Measurements from ENCODE around the gene OTX2. TPM values are rescaled to one million over a fixed set of nuclear protein-coding genes. Genes with fewer than 3 reads are reported as not detected.

Gene OTX2
- total and polyA plus RNA-seq, 7 donors, result not detected

DNA sequence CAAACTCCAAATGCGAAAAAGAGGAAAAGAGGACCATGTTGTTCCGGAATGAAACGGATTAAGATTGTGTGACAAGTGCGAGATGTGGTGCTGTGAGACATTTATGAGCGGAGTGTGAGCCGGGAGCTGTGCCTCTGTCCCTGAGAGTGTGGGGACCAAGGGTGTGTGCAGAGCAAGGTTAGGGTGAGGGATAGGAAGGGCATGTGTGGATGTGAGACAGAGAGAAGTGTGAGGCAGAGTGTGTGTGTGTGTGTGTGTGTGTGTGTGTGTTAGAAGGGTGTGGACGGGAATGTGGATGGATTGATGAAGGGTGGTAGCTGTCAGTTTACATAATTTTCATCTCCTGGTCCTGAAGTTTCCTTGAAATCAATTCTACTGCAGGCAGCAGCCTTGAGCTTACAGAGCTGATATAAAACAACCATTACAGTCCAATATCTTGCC is 4.3 kb upstream of the OTX2 start:
- Histone ChIP-seq H3K9me3 (no peaks in the 10 kb centered on the region), H3K4me1 (peaks cover 0 to 2% (median 2%) of the 10 kb centered on the region in 4 donors), H3K36me3 (no peaks in the 10 kb centered on the region), H3K27me3 (peaks cover 45 to 100% (median 75%) of the 10 kb centered on the region in 3 donors), H3K27ac (no peak overlapping the region), H3K4me3 (no peak overlapping the region)
- WGBS, 2 donors, result 8 to 10% methylated on average over 7 of the region's 7 CpGs
- intact Hi-C loops (cut with DNase I), result no loop called here
- no peak for DNase-seq
- no peak for TF ChIP-seq POLR2A (IDR thresholded peaks at IDR 0.05)
- no peak for TF ChIP-seq POLR2AphosphoS5 (IDR thresholded peaks at IDR 0.05)
- TF ChIP-seq, protein P1, sequence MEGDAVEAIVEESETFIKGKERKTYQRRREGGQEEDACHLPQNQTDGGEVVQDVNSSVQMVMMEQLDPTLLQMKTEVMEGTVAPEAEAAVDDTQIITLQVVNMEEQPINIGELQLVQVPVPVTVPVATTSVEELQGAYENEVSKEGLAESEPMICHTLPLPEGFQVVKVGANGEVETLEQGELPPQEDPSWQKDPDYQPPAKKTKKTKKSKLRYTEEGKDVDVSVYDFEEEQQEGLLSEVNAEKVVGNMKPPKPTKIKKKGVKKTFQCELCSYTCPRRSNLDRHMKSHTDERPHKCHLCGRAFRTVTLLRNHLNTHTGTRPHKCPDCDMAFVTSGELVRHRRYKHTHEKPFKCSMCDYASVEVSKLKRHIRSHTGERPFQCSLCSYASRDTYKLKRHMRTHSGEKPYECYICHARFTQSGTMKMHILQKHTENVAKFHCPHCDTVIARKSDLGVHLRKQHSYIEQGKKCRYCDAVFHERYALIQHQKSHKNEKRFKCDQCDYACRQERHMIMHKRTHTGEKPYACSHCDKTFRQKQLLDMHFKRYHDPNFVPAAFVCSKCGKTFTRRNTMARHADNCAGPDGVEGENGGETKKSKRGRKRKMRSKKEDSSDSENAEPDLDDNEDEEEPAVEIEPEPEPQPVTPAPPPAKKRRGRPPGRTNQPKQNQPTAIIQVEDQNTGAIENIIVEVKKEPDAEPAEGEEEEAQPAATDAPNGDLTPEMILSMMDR (IDR thresholded peaks at IDR 0.05), result no peak
- no peak for TF ChIP-seq EP300 (IDR thresholded peaks at IDR 0.05)

DNA sequence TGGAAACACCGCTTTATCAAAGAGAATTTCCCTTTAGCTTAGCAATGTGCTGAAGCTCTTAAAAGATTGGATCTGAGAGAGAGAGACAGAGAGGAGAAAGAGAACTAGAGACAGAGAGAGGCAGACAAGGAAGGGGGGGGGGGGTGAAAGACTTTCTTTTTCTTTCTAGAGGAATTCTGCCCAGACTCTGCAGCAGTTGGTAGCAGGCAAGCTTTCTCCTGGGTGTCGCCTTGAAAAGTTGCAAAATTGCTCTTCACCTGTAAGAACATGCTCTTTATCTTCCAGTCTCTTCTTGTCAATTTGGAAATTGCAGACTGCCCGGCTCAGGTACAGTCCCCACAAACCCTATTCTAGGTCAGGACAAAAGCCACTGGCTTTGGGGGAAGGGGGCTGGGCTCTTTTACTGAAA is 2.9 kb upstream of the OTX2 start:
- DNase-seq, result no peak
- peaks cover 0 to 16% (median 16%) of the 10 kb centered on the region in 4 donors for H3K4me1 ChIP-seq
- H3K4me3 ChIP-seq, result no peak overlapping the region
- WGBS, 2 donors, result 4 to 11% methylated on average over 3 of the region's 3 CpGs
- TF ChIP-seq, protein P1 (IDR thresholded peaks at IDR 0.05), result no peak
- TF ChIP-seq POLR2A (IDR thresholded peaks at IDR 0.05) (no peak), EP300 (IDR thresholded peaks at IDR 0.05) (no peak), POLR2AphosphoS5 (IDR thresholded peaks at IDR 0.05) (no peak)
- intact Hi-C loops (cut with DNase I), result no loop called here
- H3K9me3 ChIP-seq, result no peaks in the 10 kb centered on the region
- no peaks in the 10 kb centered on the region for H3K36me3 ChIP-seq
- H3K27me3 ChIP-seq, result peaks cover 59 to 100% (median 88%) of the 10 kb centered on the region in 3 donors
- no peak overlapping the region for H3K27ac ChIP-seq

DNA sequence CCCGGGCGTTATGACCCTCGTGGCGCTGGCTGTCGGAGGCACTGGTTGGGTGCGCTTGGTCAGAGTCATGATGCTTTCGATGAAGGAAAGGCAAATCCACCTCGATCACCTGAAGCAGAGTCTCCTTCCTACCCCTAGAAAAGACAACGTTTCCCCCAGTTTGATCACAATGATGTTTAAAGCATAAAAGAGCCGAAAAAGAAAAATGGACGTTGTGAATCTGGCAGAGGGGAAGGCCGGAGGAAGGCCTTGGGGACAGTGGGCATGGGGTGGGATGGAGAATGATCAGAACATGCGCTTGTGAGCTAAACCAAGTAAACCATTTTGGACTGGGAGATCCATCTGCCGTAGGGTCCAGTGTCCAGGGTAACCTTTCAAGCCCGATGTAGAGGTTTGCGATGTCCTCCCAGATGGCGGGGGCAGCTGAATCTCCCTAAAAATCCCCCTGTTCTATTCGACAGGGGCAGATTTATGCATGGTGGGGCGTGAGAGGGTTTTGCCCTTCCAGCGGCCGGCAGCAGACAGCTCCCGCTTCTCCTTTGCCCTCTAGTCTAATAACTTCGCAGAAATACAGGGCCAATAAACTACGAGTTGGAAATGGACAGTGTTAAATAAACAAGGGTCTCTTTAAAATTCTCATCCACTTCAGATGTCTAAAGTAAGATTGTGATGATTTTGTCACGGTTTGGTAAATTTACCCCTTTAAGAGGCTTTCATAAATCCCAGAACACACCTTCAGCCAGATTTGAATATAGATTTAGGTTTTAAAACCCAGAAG is 2.3 kb upstream of the OTX2 start:
- Histone ChIP-seq H3K27ac (no peak overlapping the region), H3K4me3 (no peak overlapping the region), H3K9me3 (no peaks in the 10 kb centered on the region), H3K4me1 (peaks cover 0 to 22% (median 20%) of the 10 kb centered on the region in 4 donors), H3K36me3 (no peaks in the 10 kb centered on the region), H3K27me3 (peaks cover 58 to 100% (median 88%) of the 10 kb centered on the region in 3 donors)
- TF ChIP-seq EP300 (IDR thresholded peaks at IDR 0.05), result no peak
- TF ChIP-seq, protein P1 (IDR thresholded peaks at IDR 0.05), result no peak
- no peak for TF ChIP-seq POLR2A (IDR thresholded peaks at IDR 0.05)
- no peak for TF ChIP-seq POLR2AphosphoS5 (IDR thresholded peaks at IDR 0.05)
- 8 to 10% methylated on average over 25 of the region's 25 CpGs for WGBS, 2 donors
- no peak for DNase-seq
- intact Hi-C loops (cut with DNase I), result no loop called here

DNA sequence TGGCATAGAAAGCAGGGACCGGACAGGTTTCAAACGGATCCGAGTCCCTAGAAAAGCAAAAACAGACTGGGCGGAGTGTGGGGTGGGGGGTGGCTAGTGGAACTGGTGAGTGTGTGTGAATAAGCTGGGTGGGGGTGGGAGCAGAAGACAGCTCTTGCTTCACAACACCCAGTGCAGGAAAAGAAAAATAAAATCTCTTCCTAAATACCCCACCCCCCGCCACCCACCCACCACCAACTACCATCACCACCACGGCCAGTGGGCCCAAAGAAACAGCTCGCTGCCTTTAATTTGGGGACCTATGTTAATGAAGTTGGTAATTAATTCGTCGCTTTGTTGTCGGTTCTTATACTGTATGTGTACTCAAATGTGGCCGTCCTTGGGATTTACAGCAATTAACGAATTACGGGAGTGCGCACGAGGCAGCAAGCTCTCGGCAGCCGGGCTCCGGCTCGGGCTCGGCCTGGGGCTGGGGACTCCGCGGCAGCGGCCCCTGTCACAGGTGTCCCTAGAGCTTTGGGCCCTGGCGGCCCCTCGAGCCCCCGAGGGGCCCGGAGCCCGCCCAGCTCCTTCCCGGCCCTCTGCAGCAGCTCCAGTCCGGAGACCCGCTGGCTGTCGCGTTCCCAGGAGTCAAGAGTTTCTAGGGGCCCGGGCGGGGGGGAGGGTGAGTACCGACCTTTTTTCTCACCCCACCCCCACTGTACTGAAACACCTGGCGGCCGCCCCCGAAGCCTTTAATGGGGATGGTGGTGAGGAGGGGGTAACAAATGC is 1.5 kb upstream of the OTX2 start:
- intact Hi-C loops (cut with DNase I), result no loop called here
- Histone ChIP-seq H3K27ac (no peak overlapping the region), H3K36me3 (no peaks in the 10 kb centered on the region), H3K27me3 (peaks cover 54 to 100% (median 88%) of the 10 kb centered on the region in 3 donors), H3K4me3 (no peak overlapping the region), H3K9me3 (no peaks in the 10 kb centered on the region), H3K4me1 (peaks cover 0 to 25% (median 20%) of the 10 kb centered on the region in 4 donors)
- TF ChIP-seq EP300 (IDR thresholded peaks at IDR 0.05), result no peak
- no peak for TF ChIP-seq POLR2AphosphoS5 (IDR thresholded peaks at IDR 0.05)
- TF ChIP-seq, protein P1 (IDR thresholded peaks at IDR 0.05), result no peak
- no peak for TF ChIP-seq POLR2A (IDR thresholded peaks at IDR 0.05)
- no peak for DNase-seq
- 4 to 6% methylated on average over 39 of the region's 39 CpGs for WGBS, 2 donors
